ENCODE data around the gene MAP3K4.

Gene MAP3K4

DNA sequence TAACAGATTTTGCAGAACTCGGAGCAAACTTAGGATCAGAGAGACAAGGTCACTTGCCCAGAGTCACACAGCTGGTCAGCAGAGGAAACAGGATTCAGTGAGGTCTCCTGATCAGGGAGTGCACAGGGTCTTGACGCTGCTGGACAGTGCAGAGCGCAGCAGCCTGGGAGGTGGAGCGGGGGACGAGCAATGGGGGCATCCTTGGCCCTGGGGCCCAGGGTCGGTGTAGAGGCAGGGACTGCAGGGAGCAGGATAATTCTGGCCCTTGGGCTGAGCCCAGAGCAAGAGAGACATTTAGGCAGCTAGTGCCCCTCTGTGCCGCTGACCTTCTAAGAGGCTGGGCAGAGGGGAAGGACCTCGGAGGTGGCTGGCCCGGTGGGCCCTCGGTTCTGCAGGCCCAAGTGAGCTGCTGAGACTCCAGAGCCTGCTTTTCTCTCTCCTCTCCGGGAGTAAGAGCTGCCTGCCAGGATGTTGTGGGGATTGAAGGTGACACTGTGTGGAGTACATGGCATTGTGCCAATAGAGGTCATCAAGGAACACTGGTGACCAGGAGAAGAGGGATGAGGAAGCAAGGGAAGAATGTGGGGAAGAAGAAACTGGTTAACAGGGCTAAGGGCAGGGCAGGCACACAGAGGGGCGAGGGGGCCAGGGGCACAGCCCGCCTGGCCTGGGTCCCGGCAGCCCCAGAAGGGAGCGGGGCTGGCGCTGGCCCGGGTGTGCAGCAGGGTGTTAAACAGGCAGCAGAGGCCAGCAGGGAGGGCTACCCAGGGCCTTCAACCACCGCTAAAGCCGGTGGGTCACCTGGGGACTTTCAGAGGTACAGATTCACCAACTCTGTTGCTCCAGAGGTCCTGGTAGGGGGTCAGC is 160.3 kb downstream of the MAP3K4 start:
- DNase-seq: no peak

DNA sequence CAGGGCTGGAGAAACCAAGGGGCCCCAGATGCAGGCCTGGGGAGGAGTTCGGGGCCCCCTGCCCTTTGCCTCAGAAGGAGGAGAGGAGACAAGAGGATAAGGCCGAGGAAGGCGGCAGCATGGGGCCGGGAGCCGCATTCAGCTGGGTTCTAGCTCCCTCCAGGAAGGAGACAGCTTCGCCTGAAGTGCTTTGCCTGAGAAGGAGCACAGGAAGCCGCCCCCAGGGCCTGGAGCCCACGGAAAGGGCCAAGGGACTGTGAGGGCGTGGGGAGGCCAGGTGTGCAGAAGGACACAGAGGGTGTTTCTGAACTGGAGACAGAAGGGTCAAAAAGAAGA is 160.9 kb downstream of the MAP3K4 start:
- DNase-seq: no peak

DNA sequence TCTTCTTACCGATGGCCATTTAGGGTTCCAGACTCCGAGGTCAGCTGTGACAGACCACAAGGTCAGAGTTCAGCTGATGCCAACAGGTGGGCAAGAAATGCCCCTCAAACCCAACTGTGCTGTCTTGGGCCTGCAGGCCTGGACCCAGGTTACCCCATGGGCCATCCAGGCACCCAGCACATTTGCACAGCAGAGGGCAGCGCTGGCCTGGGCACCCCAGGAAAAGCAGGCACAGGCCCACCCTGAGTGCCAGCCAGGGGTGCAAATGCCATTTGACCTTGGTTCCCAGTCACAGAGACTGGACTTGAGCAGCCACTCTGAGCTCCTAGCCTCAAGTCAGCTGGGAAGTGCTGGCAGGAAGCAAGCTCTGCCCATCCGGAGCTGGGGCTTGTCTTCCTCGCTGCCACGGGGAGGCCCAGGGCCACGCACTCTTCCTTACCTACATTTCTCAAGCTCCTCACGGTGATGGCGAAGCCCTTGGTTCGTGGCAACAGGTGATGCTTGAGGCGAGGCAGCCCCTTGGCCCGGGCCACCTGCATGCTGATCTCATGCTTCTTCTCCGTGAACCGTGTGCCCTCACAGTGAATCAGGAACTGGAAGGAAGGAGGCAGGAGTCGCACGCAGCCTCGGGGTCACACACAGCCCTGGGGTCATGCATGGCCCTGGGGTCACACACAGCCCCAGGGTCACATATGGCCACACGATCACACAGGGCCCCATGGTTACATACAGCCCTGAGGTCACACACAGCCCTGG is 161.5 kb downstream of the MAP3K4 start:
- no peak for DNase-seq

DNA sequence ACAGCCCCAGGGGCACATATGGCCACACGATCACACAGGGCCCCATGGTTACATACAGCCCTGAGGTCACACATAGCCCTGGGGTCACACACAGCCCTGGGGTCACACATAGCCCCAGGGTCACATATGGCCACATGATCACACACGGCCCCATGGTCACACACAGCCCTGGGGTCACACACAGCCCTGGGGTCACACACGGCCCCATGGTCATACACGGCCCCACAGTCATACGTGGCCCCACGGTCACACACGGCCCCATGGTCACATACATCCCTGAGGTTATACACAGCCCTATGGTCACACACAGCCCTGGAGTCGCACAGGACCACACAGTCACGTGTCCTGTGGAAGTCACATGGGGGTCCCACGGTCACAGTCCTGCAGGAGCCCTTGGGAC is 162.2 kb downstream of the MAP3K4 start:
- no peak for DNase-seq

DNA sequence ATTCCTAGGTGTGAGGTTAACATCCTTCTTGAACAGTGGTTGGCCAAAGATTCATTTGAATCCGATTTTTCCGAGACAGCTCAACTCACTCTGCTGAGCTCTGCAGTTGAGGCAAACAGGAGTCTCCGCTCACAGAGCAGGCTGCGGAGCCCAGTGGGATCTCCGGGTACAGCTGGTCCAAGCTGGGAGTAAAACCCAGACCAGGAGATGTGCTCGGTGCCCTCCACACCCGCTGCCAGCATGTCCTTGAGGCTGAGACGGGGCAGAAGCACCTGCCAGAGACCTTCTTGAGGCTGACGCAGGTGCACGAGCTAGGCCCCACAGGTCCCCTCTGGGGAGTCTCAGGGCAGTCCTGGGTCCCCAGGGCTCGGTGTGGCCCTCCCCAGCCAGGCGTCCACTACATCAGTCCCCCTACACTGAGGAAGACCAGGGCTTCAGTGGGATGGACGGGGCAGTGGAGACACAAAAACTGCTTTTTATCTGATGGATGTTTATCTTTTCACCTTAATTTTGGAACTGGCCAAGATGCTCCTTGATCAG is 163.3 kb downstream of the MAP3K4 start:
- DNase-seq: no peak

DNA sequence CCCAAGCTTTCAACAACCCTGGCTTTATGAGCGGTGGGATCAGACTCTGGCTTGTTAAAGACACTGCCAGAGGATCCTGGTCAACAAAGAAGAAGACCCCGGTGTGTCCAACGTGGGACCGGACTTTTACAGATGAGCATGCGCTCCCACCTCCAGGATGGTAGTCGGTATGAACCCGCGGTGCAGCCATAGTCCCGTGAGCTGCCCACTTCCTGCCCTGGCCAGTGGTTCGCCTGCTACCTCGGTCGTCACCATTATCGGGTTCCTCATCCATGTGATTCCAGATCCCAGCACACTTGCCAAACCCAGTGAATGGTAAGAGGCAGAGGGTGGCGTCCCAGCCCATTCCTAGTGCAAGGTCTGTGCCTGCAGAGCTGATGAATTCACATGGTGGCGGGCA is 169.6 kb downstream of the MAP3K4 start:
- DNase-seq: no peak

DNA sequence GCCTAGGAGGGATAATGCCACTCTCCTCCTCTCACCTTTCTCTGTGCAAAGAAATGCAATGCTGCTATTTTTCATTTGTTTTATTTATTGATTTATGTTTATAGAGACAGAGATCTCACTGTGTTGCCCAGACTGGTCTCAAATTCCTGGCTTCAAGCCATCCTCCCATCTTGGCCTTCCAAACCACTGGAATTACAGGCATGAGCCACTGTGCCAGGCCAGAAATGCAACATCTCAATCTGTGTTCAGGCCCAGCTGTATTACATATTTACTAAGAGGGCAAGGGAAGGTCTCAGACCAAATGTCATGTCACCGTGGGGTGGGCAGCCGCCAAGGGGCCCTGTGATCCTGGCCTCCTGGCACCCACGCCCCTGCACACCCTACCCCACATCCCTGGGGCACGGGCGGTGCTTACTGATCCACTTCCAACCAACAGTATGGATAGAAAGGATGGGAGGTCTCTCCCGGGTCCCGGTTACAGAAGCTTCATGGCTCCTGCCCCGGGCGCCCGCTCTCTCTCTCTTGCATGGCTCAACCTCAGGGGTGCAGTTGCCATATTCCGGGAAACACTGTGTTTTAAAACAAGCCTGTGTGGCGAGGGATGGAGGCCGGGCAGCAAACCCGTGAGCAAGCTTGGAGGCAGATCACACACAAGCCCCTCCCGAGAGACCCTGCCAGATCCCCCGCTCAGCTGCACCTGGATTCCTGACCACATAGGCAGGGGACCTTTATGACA is 170.5 kb downstream of the MAP3K4 start:
- no peak for DNase-seq

DNA sequence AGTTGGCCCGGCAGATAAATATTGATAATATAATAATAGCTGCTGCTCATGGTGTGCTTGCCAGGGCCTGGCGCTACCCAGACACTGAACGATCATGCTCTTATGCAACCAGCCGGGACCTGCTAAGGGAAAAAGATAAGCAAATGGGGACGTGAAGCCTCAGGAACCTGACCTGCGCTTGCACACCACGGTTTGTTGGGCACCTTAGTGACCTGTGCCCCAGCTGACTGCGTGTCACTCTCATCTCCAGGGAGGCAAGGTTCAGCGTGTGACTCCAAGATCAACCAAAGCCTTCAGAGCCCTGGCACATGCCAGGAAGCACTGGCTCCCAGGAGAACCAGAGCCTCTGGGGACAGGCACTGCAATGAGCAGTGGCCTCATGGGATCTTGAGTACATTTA is 171.2 kb downstream of the MAP3K4 start:
- no peak for DNase-seq

DNA sequence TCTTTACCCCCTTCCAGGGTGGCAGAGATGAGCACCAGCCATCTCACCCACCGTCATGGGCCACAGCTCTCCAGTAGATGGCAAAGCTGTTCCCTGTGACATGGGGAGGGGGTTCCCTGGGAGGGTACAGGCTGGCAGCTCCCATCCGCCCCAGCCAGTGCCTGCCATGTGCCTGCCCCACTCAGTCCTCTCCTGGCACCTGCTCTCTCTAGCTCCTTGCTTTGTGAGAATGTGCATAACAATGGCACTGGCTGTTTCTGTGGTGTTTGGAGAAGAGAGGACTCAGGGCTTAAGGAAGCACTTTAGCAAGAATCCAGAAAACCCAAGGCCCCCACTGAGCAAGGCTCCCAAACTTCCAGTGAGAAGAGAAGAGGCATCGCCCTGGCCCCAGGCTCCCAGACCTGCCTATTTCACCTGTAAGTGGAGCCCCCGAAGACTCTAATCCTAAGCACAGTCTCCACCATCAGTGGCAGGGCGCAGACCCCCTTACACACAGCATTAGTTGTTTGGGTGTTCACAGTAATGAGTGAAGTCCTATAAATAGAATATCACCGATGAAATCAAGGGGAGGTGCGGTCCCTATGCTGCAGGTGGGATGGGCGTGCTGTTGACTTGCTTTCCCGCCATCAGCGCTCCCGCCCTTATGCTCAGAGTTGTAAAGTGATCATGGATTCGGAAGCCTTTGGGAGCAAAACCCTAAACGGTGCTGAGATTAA is 172.1 kb downstream of the MAP3K4 start:
- no peak for DNase-seq

DNA sequence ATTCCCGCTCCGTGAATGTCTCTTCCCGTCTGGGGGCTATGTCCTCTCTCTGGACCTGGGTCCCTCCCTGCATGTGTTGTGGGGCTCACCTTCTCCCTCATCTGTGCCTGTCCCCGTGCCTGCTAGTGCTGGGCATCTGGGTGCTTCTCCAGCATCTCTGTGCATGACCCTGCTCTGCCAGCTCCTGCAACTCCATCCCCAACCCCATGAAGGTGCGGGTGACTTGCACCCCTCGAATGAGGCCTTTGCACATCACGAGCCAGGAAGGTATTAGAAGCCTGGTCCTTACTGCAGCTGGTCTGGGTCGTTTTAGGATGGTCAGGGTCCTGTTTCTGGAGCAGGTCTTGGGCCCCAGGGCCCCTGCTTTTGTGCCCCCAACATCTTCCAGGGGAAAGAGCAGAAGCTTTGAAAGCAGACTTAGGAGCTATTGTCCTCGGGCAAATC is 172.6 kb downstream of the MAP3K4 start:
- no peak for DNase-seq

DNA sequence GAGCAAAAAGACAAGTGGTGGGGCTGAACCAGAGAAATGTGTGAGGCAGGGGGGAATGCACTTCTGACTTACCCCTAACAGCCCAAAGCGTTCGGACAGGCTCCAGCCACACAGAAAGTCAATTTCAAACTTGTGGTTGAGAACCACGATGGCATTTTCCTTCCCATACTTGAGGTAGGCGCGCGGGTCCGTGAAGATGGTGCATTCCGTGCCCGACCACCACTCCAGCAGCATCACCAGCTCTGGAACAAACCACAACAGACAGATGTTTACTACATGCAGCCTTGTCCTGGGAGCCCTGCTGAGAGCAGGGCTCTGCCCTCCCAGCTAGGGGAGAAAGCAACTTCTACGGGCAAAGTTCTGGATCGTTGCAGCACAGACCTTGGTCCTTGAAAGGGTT is 174.6 kb downstream of the MAP3K4 start:
- no peak for DNase-seq

DNA sequence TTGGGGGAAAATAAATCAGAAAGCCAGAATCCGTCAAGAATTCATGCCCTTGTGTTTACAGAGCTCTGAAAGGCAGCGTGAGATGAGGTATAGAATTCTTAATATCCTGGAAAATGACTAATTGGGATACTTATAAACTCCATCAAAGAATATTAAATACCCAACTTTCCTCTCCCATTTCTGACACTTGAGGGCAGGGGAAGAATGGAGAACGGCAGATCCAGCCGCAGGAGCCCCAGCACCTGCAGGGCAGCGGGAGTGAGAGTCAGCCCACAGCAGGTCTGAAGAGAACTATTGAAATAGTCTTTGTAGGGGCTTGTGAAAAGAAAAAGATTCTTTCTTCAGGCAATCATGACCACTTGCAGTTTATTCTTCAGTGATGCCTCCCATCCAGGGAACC is 175.1 kb downstream of the MAP3K4 start:
- DNase-seq: no peak
